Measurements from ENCODE around the gene RND1.

DNA sequence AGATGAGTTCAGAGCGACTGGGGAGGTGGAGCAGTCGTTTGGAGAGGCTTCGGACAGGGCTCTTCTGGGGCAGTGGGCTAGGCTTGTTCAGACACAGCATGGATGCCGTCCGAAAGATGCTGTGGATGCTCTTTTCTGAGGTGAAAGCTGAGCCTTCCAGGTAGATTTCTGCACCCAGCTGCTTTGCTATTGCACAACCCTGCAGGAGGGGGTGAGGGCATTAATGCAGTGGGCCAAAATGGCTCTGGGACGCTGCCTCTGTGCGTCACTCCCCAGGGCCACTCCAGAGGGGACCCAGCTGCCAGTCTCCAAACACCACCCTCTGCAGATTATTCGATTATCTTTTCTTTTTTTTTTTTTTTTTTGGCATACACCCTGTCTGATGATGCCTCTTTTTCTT lies 7.6 kb downstream of the RND1 start:
- TF ChIP-seq, protein P1, sequence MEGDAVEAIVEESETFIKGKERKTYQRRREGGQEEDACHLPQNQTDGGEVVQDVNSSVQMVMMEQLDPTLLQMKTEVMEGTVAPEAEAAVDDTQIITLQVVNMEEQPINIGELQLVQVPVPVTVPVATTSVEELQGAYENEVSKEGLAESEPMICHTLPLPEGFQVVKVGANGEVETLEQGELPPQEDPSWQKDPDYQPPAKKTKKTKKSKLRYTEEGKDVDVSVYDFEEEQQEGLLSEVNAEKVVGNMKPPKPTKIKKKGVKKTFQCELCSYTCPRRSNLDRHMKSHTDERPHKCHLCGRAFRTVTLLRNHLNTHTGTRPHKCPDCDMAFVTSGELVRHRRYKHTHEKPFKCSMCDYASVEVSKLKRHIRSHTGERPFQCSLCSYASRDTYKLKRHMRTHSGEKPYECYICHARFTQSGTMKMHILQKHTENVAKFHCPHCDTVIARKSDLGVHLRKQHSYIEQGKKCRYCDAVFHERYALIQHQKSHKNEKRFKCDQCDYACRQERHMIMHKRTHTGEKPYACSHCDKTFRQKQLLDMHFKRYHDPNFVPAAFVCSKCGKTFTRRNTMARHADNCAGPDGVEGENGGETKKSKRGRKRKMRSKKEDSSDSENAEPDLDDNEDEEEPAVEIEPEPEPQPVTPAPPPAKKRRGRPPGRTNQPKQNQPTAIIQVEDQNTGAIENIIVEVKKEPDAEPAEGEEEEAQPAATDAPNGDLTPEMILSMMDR (IDR thresholded peaks at IDR 0.05): no peak
- TF ChIP-seq POLR2A (IDR thresholded peaks at IDR 0.05): no peak
